NCI-H748 (cell line): ENCODE results near the gene BBLN.
"Not testable (repeated sequence)": the region's sequence is repeated elsewhere in the genome, so short reads cannot be mapped to it uniquely, and the experiment has no call there.

ENCODE experiments used
- DNase-seq: peaks from one replicate; lab custom pipeline; 2025; ENCODE audit not compliant: unreplicated experiment; lab: John Stamatoyannopoulos, UW

The BBLN gene

DNA sequence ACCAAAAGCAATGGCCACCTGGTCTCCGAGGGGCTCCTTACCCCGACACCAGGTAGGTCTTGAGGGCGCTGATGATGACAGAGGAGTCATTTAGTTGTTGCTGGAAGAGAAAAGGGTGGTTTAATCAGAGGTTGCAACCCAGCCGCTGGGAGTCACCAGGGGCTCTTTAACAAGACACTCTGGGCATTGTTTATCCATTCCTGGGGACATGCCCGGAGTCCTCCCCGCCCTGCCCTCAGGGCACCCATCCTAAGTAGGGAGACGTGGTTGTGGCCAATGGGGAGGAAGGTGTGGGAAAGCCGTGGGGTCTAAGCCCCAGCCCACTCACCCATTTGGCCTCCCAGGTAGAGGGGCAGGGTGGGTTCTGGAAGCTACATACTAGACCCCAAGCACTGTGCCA is 35.6 kb upstream of the BBLN start:
- DNase-seq, result no peak

DNA sequence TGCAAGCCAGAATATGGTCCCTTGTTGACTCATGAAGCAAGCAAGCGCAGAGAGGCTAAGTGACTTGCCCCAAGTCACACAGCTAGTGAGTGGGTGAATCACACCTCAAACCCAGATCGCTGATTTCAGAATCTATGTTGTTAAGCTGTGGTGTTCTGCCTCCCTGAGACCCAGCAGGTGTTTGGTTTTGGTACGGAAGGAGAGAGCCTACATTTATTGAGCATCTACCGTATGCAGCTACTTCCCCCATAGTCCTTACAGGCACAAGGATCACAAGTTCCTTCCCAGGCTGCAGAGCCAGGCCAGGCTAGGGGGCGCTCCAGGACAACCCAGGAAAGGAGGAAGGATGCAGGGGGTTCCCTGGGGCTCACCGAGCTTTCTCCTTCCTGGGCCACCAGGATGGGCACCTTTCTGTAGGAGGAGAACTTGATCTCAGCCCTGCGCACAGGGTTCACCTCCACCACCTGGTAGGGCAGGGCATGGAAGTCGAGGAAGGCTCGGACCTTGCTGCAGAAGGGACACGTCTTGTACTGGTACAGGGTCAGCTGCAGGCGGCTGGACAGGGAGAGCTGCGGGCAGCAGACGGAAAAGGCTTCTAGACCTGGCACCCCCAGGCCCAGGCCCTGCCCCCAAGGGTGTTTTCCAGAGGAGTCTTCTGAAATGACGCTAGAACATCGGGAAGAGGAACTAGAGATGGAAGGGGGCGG is 35.0 kb upstream of the BBLN start:
- peak; percentile 52 for DNase-seq

DNA sequence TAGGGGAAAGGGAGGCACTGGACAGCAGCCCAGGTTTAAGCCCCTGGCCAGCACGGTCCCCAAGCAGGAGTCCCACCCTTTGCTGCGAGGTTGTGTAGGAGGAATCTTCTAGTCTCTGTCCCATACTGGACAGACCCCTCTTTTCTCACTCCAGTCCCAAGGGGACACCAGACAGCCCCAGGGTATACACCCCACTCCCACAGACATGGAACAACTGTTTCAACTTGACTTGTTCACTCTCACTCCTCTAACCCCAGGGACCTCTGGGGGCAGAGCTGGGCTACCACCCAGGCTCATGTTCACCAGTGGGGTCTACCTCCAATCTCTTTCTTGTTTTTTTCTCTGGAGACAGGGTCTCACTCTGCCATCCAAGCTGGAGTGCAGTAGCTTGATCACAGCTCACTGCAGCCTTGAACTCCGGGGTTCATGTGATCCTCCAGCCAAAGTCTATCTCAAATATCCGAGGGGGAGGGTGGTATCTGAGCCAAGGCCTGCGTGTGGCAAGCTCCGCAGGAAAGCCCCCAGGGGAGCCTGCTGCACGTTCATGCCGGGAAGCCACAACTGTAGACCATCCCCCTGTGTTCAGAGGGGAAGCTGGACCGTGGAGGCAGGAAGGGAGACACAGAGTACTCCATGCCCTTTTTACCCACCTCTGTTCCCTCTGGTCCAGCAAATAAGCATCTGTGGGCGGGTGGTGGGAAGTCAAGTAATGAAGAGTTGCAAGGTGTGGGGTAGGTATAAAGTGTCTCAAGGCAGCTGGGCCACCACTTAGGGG is 34.3 kb upstream of the BBLN start:
- no peak for DNase-seq

DNA sequence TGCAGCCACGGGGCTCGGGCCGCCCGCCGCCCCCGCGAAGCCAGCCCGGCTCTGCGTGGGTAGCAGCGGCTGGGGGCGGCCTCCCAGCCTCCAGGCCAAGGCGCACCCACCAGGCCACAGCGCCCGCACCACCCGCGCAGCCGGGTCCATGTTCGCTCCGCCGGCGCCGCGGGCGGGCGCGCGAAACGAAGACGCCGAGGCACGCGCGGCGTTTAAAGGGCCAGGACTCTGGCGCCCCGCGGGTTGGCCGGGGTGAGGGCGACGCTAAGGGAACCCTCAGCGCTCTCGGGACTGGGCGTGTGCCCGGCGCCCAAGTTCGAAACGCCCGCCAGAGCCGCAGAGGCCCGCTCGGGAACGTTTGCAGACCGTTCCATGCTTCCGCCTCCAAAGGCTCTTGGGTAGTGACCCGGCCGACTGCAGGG is 32.5 kb upstream of the BBLN start, which contains the start of gene PTGES2:
Gene PTGES2, minus strand, starts transcription at position 162 of the 422 bp plus-strand sequence. Its CDS starts 12 bp downstream, at position 150.
- peak; percentile 89 for DNase-seq

DNA sequence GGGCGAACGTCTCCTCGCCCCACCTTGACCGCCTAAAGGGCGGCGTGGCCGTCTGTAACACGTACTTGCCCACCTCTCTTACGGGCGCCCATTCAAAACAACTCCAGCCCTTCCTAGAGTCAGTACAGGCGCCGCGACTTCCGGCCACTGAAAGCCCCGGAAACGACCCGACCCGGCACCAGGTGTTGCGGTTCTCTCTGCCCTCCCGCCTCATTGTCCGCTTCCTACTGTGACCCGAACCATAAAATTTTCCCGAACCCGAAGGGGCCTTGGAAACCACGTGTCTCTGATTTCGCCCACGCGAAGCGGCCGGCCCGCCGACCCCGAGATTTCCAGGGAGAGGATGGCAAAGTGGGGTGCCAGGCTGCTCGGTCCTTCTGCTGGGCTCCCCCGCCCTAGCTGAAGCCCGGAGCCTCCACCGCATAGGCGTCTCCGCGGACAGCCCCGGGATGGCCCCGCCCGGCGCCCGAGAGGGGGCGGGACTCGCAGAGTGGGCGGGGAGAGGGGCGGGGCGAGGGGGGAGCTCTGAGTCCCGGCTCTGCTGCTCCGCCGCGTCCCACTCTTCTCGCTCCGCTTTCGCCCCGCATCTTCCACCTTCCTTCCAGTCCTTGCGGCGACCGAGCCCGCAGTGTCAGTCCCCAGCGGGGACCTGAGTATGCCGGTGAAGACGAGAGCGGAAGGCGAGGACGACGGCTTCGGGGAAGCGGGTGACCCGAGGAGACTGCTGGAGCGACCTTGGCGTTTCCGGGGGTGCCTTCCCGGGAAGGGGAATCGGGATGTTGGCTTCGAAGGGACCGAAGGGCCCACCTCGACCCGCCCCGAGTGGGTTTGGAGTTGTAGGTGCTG is 31.9 kb upstream of the BBLN start:
- peak; percentile 95 for DNase-seq

DNA sequence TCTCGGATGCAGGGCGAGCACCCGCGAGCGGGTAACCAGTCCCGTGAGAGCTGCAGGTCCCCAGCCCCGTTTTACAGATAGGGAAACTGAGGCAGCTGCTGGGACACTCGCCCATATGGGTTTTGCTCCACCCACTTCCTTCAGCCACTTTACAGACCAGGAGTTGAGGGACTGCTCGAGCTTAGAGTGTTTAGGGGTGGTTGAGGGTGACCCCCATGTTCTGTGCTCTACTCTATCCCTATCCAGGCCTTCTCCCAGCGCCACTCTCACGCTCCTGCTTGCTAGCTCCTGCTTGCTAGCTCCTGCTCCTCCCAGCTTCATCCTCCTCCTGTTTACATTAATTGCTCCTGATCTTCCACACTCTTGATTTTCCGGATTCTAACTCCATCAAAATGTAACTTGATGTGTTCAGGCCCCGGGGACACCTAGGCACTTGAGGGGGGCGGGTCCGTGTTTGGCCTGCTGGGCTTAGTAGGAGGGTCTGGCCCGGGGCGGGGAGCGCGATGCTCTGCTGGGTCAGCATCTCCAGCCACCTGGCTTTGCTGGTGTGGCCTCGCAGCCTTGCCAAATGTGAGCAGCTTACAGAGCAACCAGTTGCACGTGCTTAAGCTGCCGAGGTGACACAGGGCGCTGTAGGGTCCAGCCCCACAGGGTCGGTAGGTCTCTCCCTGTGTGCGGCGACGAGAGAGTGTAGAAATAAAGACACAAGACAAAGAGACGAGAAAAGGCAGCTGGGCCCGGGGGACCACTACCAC is 31.1 kb upstream of the BBLN start:
- peak; percentile 31 for DNase-seq

DNA sequence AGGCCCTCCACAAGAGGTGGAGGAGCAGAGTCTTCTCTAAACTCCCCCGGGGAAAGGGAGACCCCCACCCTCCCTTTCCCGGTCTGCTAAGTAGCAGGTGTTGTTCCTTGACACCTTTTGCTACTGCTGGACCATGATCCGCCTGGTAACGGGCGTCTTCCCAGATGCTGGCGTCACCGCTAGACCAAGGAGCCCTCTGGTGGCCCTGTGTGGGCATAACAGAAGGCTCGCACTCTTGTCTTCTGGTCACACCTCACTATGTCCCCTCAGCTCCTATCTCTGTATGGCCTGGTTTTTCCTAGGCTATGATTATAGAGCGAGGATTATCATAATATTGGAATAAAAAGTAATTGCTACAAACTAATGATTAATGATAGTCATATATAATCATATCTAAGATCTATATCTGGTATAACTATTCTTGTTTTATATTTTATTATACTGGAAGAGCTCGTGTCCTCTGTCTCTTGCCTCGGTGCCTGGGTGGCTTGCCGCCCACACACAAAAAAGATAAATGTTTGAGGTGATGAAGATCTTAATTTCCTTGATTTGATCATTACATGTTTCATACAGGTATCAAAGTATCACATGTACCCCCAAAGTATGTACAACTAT is 30.0 kb upstream of the BBLN start:
- DNase-seq, result not testable (repeated sequence)

DNA sequence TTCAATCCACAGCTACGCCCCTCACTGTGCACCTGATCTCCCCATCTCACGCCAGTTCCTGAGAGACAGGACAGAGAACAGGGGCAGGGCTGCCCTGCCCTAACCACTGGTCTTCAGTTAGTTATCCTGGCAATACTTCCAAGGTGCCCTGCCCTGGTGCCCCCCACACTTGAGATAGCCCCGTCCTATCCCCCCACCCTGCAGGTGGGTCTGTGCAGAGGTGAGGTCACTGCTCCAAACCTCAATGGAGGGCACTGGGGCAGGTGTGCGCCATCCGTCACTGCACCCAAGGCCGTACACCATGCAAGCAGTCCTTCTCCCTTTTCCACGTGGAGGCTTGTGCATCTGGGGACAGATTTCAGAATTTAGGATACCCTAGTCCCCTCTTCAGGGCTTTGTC is 29.4 kb upstream of the BBLN start:
- not testable (repeated sequence) for DNase-seq

DNA sequence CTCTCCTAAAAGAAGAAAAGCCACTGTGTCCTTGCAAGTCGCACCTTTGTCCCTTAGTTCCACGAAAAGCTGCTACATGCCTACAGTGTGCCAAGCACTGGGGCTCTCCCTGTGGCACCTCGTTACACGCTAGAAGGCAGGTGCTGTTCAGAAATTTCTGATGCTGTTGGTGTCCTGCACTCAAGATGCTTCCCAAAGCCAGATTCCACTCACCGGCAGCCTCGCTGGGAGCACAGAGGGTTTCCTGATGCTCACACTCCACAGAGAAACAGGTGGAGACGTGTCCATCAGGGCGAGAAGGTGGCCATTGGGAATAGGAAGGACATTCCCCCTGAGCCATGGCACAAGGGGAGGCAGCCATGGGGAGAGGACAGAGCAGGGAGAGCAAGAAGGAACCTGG is 28.7 kb upstream of the BBLN start:
- not testable (repeated sequence) for DNase-seq

DNA sequence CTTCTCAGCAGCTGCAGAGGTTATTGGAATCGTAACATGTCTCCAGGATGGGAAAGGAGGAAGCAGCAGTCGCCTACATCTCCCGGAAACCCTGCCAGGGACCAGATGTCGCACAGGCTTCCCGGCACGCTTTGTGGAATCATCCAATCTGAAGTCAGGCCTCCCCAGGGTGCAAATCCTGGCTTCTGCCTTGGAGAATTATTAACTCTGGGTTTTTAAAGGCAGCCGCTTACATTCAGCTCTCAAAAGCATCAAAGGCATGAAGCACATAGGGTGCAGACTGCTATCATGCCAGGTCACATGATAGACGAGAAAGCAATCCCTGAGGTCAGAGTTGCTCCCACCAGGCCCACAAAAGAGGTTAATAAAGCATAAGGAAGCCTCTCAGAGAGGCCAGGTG is 27.9 kb upstream of the BBLN start:
- not testable (repeated sequence) for DNase-seq

DNA sequence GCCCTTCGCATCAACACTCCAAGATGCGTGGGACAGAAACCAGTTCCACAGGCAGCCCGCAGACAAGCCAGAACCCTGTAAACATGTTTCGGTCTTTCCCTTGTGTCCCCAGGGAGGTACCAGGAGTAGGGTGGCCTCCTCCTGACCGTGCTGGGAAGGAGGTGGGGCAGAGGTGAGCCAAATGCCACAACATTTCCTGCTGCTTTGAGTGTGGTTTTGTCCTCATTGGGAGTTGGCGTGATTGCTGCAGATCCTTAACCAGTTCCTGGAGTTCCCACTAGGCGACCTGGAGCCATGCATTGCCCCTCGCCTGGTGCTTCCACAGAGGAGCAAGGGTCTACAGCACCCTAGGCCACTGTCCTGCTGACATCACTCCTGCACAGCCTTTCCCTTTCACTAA is 24.5 kb upstream of the BBLN start:
- not testable (repeated sequence) for DNase-seq

DNA sequence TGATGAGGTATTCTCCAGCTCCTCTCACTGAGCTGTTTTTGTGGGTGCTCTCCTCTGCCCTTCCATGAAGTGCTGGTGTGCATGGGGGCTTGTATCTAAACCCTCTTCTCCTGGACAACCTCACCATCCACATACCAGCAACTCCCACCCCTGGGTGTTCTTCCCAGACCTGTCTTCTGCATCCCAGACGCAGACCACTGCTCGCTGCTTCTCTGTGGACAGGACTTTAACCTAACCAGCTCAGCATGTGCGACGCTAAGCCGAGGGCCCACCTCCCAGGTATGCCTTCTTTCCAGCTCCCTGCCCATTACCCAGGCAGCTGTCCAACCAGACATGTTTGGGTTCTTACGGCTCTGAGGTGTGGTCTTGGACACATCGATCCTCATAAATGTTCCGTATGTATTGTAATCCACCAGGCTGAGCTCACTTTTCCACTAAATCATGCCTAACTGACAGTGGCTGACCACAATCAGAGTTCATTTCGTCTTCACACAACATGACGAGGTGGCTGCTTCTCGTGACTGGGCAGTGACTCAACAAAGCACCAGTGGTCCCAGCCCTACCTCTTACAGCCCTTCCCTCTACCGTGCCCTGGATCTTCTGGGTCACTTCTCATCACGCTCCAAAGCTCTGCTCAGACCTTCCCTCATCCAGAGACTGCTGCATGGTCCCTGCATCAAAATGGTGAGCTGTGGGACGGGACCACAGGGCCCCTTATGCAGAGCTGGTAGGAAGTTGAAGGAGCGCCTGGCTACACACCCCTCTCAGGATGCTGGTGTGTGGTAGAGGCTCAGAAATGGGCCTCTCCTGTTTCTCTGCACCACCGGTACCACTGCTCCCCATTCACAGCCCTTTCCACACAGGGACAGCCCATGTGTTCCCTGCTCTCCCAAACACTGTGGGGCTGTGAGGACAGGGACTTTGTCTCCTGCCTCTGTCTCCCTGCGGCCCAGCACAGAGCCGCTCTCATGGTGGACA is 23.0 kb upstream of the BBLN start:
- DNase-seq, result no peak

DNA sequence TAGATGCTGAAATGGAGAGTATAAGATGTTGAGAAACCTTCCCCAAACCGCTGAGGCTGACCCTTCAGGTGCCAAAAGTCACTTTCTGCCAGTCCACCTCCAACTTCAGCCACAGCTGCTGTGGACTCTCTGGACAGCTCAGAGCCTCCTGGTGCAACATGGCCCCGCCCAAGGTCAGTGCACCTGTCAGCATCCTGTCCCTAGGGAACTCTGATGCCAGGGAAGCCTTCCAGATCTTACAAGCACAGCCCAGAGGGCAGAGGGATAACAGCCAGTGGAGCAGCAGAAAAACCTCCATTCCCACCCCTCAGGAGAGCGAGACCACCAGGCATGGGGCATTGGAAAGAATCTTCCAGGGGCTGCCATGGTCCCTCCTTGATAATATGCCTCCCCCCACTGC is 22.1 kb upstream of the BBLN start:
- no peak for DNase-seq

DNA sequence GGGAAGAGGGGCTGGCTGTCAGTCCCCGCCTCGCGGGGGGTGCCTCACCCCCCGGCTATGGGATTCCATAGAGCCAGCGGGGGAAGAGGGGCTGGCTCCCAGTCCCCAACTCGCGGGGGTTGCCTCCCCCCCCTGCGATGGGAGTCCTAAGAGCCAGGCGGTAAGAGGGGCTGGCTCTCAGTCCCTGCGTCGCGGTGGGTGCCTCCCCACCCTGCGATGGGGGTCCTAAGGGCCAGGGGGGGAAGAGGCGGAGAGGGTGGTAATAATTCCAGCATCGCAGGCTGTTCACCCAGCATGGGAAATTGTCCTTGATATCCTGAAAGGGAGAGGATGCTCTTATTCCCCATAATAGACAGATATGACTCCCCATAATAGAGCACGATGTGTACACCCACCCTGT is 20.4 kb upstream of the BBLN start:
- no peak for DNase-seq

DNA sequence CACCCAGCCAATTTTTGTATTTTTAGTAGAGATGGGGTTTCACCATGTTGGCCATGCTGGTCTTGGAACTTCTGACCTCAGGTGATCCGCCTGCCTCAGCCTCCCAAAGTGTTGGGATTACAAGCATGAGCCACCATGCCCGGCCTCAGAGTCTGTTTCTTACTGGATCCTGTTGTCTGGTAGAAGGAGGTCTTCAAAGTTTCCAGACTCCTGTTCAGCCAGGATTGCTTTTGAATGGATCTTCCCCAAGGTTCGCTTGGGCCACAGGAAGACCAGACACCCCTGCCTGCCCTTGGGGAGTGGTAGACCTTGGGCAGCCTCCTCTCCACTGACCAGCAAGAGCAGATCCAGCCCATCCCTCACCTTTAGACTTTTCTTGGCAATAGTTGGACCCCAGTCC is 18.5 kb upstream of the BBLN start:
- DNase-seq, result no peak

DNA sequence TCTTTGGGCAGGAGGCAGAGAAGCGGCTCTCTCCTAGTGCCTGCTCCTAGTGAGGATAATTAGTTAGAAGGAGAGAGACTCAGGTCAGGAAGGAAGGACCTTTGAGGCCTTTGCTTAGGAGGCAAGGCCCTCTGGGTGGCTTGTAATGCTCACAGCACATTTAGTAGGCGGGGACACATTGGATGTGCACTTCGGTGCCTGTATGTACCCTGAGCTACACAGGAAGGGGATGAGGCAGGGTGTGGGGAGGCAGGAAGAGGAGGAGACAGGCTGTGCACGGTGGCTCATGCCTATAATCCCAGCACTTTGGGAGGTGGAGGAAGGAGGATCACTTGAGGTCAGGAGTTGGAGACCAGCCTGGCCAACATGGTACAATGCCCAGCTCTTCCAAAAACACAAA is 18.0 kb upstream of the BBLN start:
- DNase-seq, result no peak

DNA sequence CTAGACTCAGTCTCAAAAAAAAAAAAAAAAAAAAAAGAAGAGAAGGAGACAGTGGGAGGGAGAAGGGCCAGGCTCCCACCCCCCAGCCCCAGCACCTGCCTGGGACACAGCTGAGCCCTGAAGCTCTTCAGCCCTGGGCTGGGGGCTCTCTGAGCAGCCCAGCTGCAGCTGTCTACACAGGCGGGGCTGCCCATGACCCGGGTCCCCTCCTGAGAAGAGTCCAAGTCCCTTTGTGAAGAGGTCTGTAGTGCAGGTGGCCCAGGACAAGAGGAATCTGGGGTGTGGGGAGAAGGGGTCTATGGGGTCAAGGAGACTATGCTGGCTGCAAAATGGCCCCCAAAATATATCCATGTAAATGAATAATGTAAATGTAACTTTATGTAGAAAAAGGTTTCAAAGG is 17.5 kb upstream of the BBLN start:
- no peak for DNase-seq

DNA sequence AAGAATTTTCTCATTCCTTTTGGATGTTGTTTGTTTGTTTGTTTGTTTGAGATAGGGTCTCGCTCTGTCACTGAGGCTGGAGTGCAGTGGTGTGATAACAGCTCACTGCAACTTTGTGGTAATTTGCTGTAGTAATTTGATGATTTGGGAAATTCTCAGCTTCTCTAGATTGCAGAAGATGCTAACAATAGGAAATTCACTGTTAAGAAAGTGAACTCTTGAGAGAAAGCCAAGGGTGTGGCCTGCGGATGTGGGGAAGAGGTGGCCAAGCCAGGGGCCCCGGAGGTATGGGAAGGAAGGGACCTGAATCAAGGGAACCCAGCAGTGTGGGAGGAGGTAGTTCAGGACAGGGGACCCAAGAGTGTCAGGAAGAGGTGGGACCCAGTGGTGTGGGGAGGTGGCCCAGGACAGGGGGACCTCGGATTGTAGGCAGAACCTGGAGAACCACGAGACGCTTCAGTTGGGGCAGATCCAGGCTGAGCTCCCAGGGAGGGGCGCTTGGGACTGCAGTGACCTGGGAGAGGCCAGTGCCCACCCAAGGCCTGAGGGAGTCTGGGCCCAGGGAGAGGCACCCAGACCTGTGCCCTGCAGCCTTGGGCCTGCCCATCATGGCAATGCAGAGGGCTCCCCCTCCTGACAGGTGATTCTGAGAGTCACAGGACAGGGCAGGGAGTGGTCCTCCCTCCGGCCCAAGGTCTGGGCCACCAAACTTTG is 16.4 kb upstream of the BBLN start:
- no peak for DNase-seq
